Osteocyte (in vitro differentiated cells): ENCODE measurements around the gene ARSB. TPM values are rescaled to one million over a fixed set of nuclear protein-coding genes. Genes with fewer than 3 reads are reported as not detected.

Experiments
- DNase-seq: peaks from one replicate; pipeline ENCODE4 v3.0.0; 2021; ENCODE audit warnings: mixed read lengths; ENCODE audit not compliant: unreplicated experiment; ENCODE audit errors: extremely low spot score
- H3K27ac Mint-ChIP-seq: one replicate; pipeline ENCODE4 v1.8.0; 2021; ENCODE audit warnings: mild to moderate bottlenecking, mixed read lengths; ENCODE audit not compliant: unreplicated experiment
- H3K27me3 Mint-ChIP-seq: one replicate; pipeline ENCODE4 v1.8.0; 2021; ENCODE audit warnings: mixed read lengths; ENCODE audit not compliant: unreplicated experiment
- H3K36me3 Mint-ChIP-seq: one replicate; pipeline ENCODE4 v1.8.0; 2021; ENCODE audit warnings: mixed read lengths; ENCODE audit not compliant: unreplicated experiment
- H3K4me1 Mint-ChIP-seq: one replicate; pipeline ENCODE4 v1.8.0; 2021; ENCODE audit warnings: mixed read lengths; ENCODE audit not compliant: unreplicated experiment
- H3K4me3 Mint-ChIP-seq: one replicate; pipeline ENCODE4 v1.8.0; 2021; ENCODE audit warnings: mild to moderate bottlenecking, moderate library complexity, mixed read lengths; ENCODE audit not compliant: unreplicated experiment
- H3K9me3 Mint-ChIP-seq: one replicate; pipeline ENCODE4 v1.8.0; 2021; ENCODE audit warnings: mixed read lengths; ENCODE audit not compliant: unreplicated experiment
- total RNA-seq: library from RNA; stranded (reverse); gene quantifications from 2 replicates; pipeline ENCODE4 v1.2.1, GENCODE V29; 2021
- TF ChIP-seq, protein P1 (sequence below): fragments of 200-600 bp; sonication (generic); IDR thresholded peaks from 2 replicates; pipeline ENCODE4 v1.5.0; 2021; ENCODE audit warnings: antibody characterized with exemption, mild to moderate bottlenecking, moderate library complexity

Gene ARSB
- total RNA-seq, 1 donor from 2014 or later, result 34.9 TPM

DNA sequence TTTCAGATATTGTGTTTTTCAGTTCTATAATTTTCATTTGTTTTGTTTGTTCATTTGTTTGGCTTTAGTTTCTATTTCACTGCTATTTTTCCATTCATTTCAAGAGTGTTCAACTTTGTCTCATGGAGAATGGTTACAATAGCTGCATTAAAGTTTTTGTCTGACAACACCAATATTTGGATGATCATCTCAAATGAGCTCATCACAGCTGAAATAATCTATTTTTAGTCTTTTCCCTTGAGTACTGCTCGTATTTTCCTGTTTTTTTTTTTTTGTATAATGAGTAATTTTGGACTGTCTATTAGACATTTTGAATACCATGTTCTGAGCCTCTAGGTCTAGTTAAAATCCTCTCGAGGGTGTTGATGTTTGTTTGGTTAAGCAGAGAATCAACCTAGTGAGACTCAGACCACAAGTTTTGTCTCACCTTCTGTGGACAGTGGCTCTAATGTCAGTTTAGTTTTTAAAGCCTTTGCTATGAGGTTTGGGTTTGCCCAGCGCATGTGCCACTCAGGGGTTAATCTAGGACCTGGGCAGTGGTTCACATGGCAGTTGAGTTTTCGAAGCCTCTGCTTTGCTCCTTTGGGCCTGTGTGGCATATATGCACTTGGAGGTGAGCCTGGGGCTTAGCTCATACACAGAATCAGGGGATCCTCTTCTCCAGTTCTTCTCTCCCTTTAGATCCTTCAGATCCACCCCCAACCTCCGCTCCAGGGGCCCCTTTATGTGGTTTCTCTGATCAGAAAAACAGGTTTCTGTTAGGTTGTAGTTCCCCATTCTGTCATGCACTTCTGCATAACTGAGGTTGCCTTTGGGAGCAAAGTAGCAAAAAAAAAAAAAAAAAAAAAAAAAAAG is 79.8 kb downstream of the ARSB start:
- Mint-ChIP-seq H3K4me3 (no peak overlapping the region), H3K27me3 (no peaks in the 10 kb centered on the region), H3K27ac (peak overlapping the region; percentile 96), H3K36me3 (peaks cover 2% of the 10 kb centered on the region), H3K4me1 (peaks cover 67% of the 10 kb centered on the region), H3K9me3 (no peaks in the 10 kb centered on the region)
- TF ChIP-seq, protein P1, sequence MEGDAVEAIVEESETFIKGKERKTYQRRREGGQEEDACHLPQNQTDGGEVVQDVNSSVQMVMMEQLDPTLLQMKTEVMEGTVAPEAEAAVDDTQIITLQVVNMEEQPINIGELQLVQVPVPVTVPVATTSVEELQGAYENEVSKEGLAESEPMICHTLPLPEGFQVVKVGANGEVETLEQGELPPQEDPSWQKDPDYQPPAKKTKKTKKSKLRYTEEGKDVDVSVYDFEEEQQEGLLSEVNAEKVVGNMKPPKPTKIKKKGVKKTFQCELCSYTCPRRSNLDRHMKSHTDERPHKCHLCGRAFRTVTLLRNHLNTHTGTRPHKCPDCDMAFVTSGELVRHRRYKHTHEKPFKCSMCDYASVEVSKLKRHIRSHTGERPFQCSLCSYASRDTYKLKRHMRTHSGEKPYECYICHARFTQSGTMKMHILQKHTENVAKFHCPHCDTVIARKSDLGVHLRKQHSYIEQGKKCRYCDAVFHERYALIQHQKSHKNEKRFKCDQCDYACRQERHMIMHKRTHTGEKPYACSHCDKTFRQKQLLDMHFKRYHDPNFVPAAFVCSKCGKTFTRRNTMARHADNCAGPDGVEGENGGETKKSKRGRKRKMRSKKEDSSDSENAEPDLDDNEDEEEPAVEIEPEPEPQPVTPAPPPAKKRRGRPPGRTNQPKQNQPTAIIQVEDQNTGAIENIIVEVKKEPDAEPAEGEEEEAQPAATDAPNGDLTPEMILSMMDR, result no peak
- DNase-seq, result no peak

DNA sequence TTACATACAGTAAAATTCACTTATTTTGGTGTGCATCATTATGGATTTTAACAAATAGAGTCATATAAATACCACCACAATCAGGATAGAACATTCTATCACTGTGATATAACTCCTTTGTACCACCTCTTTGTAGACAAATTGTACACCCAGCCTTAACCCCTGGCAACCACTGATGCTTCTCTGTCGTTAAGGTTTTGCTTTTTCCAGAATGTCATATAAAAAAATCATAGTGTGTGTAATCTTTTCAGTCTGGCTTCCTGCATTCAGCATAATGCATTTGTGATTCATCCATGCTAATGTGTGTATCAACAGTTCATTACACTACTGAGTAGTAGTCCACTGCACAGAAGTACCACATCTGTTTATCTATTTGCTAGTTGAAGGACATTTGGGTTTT is 81.2 kb downstream of the ARSB start:
- H3K4me1 Mint-ChIP-seq, result peaks cover 57% of the 10 kb centered on the region
- H3K36me3 Mint-ChIP-seq, result peaks cover 12% of the 10 kb centered on the region
- H3K27ac Mint-ChIP-seq, result no peak overlapping the region
- no peak for DNase-seq
- H3K4me3 Mint-ChIP-seq, result no peak overlapping the region
- H3K27me3 Mint-ChIP-seq, result no peaks in the 10 kb centered on the region
- peaks cover 11% of the 10 kb centered on the region for H3K9me3 Mint-ChIP-seq
- TF ChIP-seq, protein P1, result no peak

DNA sequence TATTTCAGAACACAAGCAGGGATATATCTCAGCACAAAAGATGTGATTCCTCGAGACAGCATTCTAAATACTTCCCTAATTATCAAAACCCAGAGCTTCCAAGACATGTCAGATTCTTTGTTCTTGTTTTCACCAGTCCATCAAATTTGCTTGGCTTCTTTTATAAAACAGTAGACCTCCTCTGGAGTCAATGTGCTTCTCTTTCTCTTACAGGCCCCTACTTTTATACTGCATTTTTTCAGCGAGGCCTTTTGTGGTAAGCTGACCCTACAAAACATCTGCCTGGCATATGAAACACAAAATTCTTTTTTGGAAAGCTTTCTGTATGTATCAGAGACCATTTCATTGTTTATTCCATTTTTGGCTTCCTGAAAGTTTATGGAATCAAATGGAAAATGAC is 81.8 kb downstream of the ARSB start:
- TF ChIP-seq, protein P1, result no peak
- Mint-ChIP-seq H3K36me3 (peaks cover 13% of the 10 kb centered on the region), H3K27ac (peak overlapping the region; percentile 78), H3K4me3 (no peak overlapping the region), H3K9me3 (peaks cover 11% of the 10 kb centered on the region), H3K27me3 (no peaks in the 10 kb centered on the region), H3K4me1 (peaks cover 52% of the 10 kb centered on the region)
- no peak for DNase-seq

DNA sequence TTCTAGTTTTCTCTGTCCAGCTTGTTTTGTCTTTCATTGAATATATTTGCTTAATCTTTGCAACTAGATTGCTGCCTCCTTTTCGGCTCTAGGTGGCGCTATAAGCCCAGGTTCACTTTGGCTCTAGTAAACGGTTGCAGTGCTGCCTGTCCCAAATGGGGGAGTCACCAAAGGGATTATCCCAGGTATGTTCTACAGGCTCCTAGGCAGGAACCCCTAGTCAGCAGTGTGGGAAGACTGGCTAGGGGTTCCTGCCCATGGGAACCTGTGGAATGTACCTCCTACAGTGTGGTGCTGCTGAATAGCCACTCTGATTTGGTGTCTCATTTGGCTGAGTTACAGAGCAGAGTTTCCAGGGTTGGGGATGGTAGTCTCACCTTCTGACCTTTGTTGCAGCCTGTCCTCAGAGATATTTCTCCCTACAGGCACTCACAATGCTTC is 85.2 kb downstream of the ARSB start:
- Mint-ChIP-seq H3K27ac (no peak overlapping the region), H3K4me3 (no peak overlapping the region), H3K27me3 (no peaks in the 10 kb centered on the region), H3K4me1 (peaks cover 35% of the 10 kb centered on the region), H3K36me3 (peaks cover 13% of the 10 kb centered on the region), H3K9me3 (peaks cover 11% of the 10 kb centered on the region)
- no peak for DNase-seq
- TF ChIP-seq, protein P1, result peak; percentile 61

DNA sequence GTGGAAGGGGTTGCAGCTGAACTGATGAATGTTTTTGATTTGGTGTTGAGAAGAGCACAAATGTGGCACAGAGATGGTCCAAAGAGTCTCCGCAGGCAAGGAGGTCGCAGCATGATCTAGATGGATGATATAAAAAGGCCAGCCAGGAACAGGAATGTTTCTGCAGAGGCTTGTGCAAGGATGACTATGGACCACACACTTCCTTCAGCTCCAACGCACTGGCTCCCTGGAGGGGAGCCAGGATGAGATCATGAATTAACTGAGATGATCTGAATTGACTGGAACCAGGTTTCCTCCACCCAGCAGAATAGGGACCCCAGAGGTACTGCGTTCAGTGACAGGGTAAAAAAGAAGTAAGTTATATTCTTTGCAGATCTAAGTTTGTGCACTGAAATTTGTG is 89.0 kb downstream of the ARSB start:
- TF ChIP-seq, protein P1, result no peak
- Mint-ChIP-seq H3K4me3 (no peak overlapping the region), H3K9me3 (peaks cover 11% of the 10 kb centered on the region), H3K27ac (no peak overlapping the region), H3K4me1 (peaks cover 24% of the 10 kb centered on the region), H3K36me3 (peaks cover 12% of the 10 kb centered on the region), H3K27me3 (no peaks in the 10 kb centered on the region)
- no peak for DNase-seq
